ENCODE results near the gene CTPS1. TPM values are rescaled to one million over a fixed set of nuclear protein-coding genes. Genes with fewer than 3 reads are reported as not detected.

Gene CTPS1
- total RNA-seq, 4 donors from 2014 or later: 29.8 to 46.3 (median 35.8) TPM

DNA sequence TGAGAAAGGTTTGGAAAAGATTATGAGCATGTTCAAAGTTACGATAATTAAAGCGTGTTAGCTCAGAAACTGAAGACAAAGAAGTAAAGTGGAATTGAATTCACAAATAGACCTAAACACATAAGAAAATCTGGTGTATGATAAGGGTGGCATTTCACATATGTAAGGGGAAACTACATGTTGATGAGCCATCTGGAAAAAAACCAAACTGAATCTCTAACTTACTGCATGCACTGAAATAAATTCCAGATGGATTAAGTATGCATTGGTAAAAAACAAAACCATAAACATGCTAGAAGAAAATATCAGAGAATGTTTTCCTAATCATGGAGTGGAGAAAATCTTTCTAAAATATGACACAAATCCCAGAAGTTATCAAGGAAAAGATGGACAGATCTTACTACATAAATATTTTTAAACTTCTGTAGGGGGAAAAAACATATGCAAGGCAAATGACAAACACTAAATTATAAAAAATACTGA is 34.0 kb upstream of the CTPS1 start:
- Histone ChIP-seq H3K27ac (peak overlapping the region in 2 of 4 donors; percentile 56 to 66), H3K27me3 (no peaks in the 10 kb centered on the region), H3K9me3 (peaks cover 0 to 5% (median 0%) of the 10 kb centered on the region in 4 donors), H3K4me3 (no peak overlapping the region), H3K4me1 (peaks cover 0 to 16% (median 0%) of the 10 kb centered on the region in 4 donors), H3K36me3 (no peaks in the 10 kb centered on the region)
- no peak for TF ChIP-seq EP300 (IDR thresholded peaks at IDR 0.05)
- no peak for DNase-seq (ENCODE audit: low spot score in 2 of 2)
- 74 to 81% methylated on average over 2 of the region's 2 CpGs for WGBS, 2 donors

DNA sequence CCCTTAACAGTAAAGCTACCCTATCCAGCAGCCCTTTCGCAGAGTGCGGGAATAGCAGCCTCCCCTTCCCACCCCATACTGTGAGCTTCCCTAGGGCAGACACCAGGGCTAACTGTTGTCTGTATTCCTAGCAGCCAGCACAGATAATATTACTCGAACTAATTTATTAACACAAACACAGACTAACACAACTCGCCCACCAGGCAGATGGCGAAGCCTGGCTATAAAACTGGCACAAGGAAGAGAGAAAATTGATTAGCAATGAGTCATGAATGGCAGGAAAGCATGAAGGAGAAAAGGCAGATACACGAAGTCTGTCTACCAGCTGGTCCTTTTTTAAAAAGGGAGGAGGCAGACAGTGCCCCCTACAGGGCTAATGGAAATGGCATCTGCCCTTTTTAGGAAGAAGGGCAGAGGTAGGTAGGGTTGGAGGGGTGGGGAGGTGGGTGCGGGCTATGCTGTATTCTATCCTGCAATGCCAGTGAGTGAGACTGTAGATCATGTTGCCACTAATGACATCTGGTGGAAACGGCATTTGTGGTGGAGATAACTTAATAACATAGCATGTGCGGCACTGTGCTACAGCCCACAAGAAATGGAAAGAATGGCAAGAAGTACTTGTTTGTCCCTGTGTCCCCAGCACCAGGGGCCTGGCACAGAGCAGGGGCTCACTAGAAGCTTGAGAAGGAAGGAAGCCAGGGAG is 30.6 kb upstream of the CTPS1 start:
- no peaks in the 10 kb centered on the region for H3K27me3 ChIP-seq
- H3K36me3 ChIP-seq: no peaks in the 10 kb centered on the region
- H3K9me3 ChIP-seq: peaks cover 0 to 5% (median 0%) of the 10 kb centered on the region in 4 donors
- peak in 1 of 2 donors; percentile 60 for DNase-seq (ENCODE audit: low spot score in 2 of 2)
- no peak overlapping the region for H3K4me3 ChIP-seq
- TF ChIP-seq POLR2A (IDR thresholded peaks at IDR 0.05) (no peak), CTCF (IDR thresholded peaks at IDR 0.05) (peak; percentile 31 to 56 (median 50)), EP300 (IDR thresholded peaks at IDR 0.05) (no peak)
- H3K27ac ChIP-seq: no peak overlapping the region
- peaks cover 0 to 16% (median 0%) of the 10 kb centered on the region in 4 donors for H3K4me1 ChIP-seq
- 33 to 34% methylated on average over 9 of the region's 9 CpGs for WGBS, 2 donors

DNA sequence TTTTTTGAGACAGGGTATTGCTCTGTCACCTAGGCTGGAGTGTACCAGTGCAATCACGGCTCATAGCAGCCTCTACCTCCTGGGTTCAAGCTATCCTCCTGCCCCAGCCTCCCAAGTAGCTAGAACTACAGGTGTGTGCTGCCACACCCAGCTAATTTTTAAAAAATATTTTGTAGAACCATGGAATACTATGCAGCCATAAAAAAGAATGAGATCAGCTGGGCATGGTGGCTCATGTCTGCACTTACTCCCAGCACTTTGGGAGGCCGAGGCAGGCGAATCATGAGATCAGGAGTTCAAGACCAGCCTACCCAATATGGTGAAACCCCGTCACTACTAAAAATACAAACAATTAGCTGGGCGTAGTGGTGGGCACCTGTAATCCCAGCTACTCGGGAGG is 29.9 kb upstream of the CTPS1 start:
- TF ChIP-seq EP300 (IDR thresholded peaks at IDR 0.05): no peak
- no peak for TF ChIP-seq CTCF (IDR thresholded peaks at IDR 0.05)
- TF ChIP-seq POLR2A (IDR thresholded peaks at IDR 0.05): no peak
- Histone ChIP-seq H3K36me3 (no peaks in the 10 kb centered on the region), H3K4me3 (no peak overlapping the region), H3K9me3 (peaks cover 0 to 5% (median 0%) of the 10 kb centered on the region in 4 donors), H3K27me3 (peaks cover 0 to under 1% of the 10 kb centered on the region in 2 donors), H3K27ac (no peak overlapping the region), H3K4me1 (peaks cover 0 to 16% (median 0%) of the 10 kb centered on the region in 4 donors)
- no peak for DNase-seq (ENCODE audit: low spot score in 2 of 2)
- 89 to 95% methylated on average over 6 of the region's 6 CpGs for WGBS, 2 donors

- no peaks in the 10 kb centered on the region for H3K9me3 ChIP-seq
- peak; percentile 42 to 70 for DNase-seq (ENCODE audit: low spot score in 2 of 2)
- TF ChIP-seq EP300 (IDR thresholded peaks at IDR 0.05) (no peak), CTCF (IDR thresholded peaks at IDR 0.05) (peak; percentile 88 to 95 (median 90)), POLR2A (IDR thresholded peaks at IDR 0.05) (no peak)
- no peak overlapping the region for H3K4me3 ChIP-seq
- WGBS, 2 donors: 24 to 26% methylated on average over 16 to 17 of the region's 17 CpGs
- no peak overlapping the region for H3K27ac ChIP-seq
- H3K27me3 ChIP-seq: peaks cover 0 to 12% of the 10 kb centered on the region in 2 donors
- H3K36me3 ChIP-seq: no peaks in the 10 kb centered on the region
- H3K4me1 ChIP-seq: peaks cover 0 to 12% (median 0%) of the 10 kb centered on the region in 4 donors
Measured at GRCh38 chr1:40951943-40952743, 27.4 kb upstream of the CTPS1 start.

GRCh38 chr1:40952744-40953315 is 26.7 kb upstream of the CTPS1 start:
- H3K4me1 ChIP-seq: peaks cover 0 to 12% (median 0%) of the 10 kb centered on the region in 4 donors

More at GRCh38 chr1:40952744-40953315, 26.7 kb upstream of the CTPS1 start:
- 47% methylated on average over 6 of the region's 6 CpGs for WGBS, 2 donors
- no peaks in the 10 kb centered on the region for H3K36me3 ChIP-seq
- TF ChIP-seq POLR2A (IDR thresholded peaks at IDR 0.05) (no peak), CTCF (IDR thresholded peaks at IDR 0.05) (peak in 1 of 5 experiments; percentile 3), EP300 (IDR thresholded peaks at IDR 0.05) (no peak)
- H3K27me3 ChIP-seq: peaks cover 0 to 12% of the 10 kb centered on the region in 2 donors
- no peak overlapping the region for H3K4me3 ChIP-seq
- no peak for DNase-seq (ENCODE audit: low spot score in 2 of 2)
- H3K27ac ChIP-seq: no peak overlapping the region
- H3K9me3 ChIP-seq: no peaks in the 10 kb centered on the region
